ENCODE measurements around the gene ARHGEF10L.

The ARHGEF10L gene

GRCh38 chr1:17704176-17704575, 164.7 kb downstream of the ARHGEF10L start:
- no peak for TF ChIP-seq CTCF (IDR thresholded peaks at IDR 0.05; ENCODE audit: control insufficient read depth, insufficient read depth, low read depth, low read length, missing control alignments)
- no peak overlapping the region for H3K4me3 ChIP-seq (ENCODE audit: control insufficient read depth, low read depth, low read length)
- no peak for DNase-seq (ENCODE audit: low read depth)

- TF ChIP-seq CTCF (IDR thresholded peaks at IDR 0.05; ENCODE audit: control insufficient read depth, insufficient read depth, low read depth, low read length, missing control alignments) = no peak
- H3K4me3 ChIP-seq (ENCODE audit: control insufficient read depth, low read depth, low read length) = no peak overlapping the region
- DNase-seq (ENCODE audit: low read depth) = no peak
These were observed 166.9 kb downstream of the ARHGEF10L start for GRCh38 chr1:17706445-17706844.

GRCh38 chr1:17709981-17710380, 170.5 kb downstream of the ARHGEF10L start:
- H3K4me3 ChIP-seq (ENCODE audit: control insufficient read depth, low read depth, low read length) = no peak overlapping the region
- no peak for DNase-seq (ENCODE audit: low read depth)
- TF ChIP-seq CTCF (IDR thresholded peaks at IDR 0.05; ENCODE audit: control insufficient read depth, insufficient read depth, low read depth, low read length, missing control alignments) = no peak

- no peak for DNase-seq (ENCODE audit: low read depth)
- H3K4me3 ChIP-seq (ENCODE audit: control insufficient read depth, low read depth, low read length) = no peak overlapping the region
- no peak for TF ChIP-seq CTCF (IDR thresholded peaks at IDR 0.05; ENCODE audit: control insufficient read depth, insufficient read depth, low read depth, low read length, missing control alignments)
These were observed 171.5 kb downstream of the ARHGEF10L start for GRCh38 chr1:17710889-17711576.

GRCh38 chr1:17711577-17711910, 172.0 kb downstream of the ARHGEF10L start:
- no peak for TF ChIP-seq CTCF (IDR thresholded peaks at IDR 0.05; ENCODE audit: control insufficient read depth, insufficient read depth, low read depth, low read length, missing control alignments)
- H3K4me3 ChIP-seq (ENCODE audit: control insufficient read depth, low read depth, low read length) = no peak overlapping the region
- DNase-seq (ENCODE audit: low read depth) = no peak

- no peak for DNase-seq (ENCODE audit: low read depth)
- TF ChIP-seq CTCF (IDR thresholded peaks at IDR 0.05; ENCODE audit: control insufficient read depth, insufficient read depth, low read depth, low read length, missing control alignments) = no peak
- H3K4me3 ChIP-seq (ENCODE audit: control insufficient read depth, low read depth, low read length) = no peak overlapping the region
These were observed 172.4 kb downstream of the ARHGEF10L start for GRCh38 chr1:17711941-17712340.

- DNase-seq (ENCODE audit: low read depth) = no peak
- H3K4me3 ChIP-seq (ENCODE audit: control insufficient read depth, low read depth, low read length) = no peak overlapping the region
- TF ChIP-seq CTCF (IDR thresholded peaks at IDR 0.05; ENCODE audit: control insufficient read depth, insufficient read depth, low read depth, low read length, missing control alignments) = no peak
These were observed 174.5 kb downstream of the ARHGEF10L start for GRCh38 chr1:17713993-17714392.
